Peyer's patch (tissue), 4 donors: ENCODE data around the gene SLC30A4.

Experiments
- CTCF ChIP-seq, 6 experiments: fragments of 450-650 bp in 4 of 6; fragments of 200-600 bp in 2 of 6; sonication (generic) in 1 of 6; IDR thresholded peaks; one replicate each; pipeline ENCODE4 v1.5.1; 2017 to 2019; ENCODE audit warnings: antibody characterized with exemption in 6 of 6, mild to moderate bottlenecking in 3 of 6, moderate library complexity in 1 of 6
- POLR2A ChIP-seq, 2 donors: fragments of 450-650 bp; IDR thresholded peaks; one replicate each; pipeline ENCODE4 v1.5.1; 2017; ENCODE audit warnings: antibody characterized with exemption in 2 of 2, mild to moderate bottlenecking in 2 of 2, moderate library complexity in 2 of 2

GRCh38 chr15:45473068-45473467 is 49.5 kb downstream of the SLC30A4 start:
- no peak for TF ChIP-seq CTCF (IDR thresholded peaks at IDR 0.05)
- no peak for TF ChIP-seq POLR2A (IDR thresholded peaks at IDR 0.05)
